Muscle of leg (tissue), 11 donors: ENCODE results near the gene CEP97. TPM values are rescaled to one million over a fixed set of nuclear protein-coding genes. Genes with fewer than 3 reads are reported as not detected.
"Not testable (repeated sequence)": the region's sequence is repeated elsewhere in the genome, so short reads cannot be mapped to it uniquely, and the experiment has no call there.

Source experiments
- DNase-seq: peaks from one replicate; pipeline ENCODE4 v3.0.0; 2013
- H3K27ac ChIP-seq: one replicate; pipeline ENCODE4 v1.5.1; 2013; ENCODE audit warnings: mild to moderate bottlenecking, low read length, control low read depth
- H3K27me3 ChIP-seq: one replicate; pipeline ENCODE4 v1.6.1; 2013; ENCODE audit warnings: low read length; ENCODE audit not compliant: control insufficient read depth, insufficient read depth
- H3K36me3 ChIP-seq: one replicate; pipeline ENCODE4 v1.6.1; 2013; ENCODE audit warnings: low read length; ENCODE audit not compliant: control insufficient read depth, insufficient read depth
- H3K4me1 ChIP-seq: one replicate; pipeline ENCODE4 v1.6.1; 2013; ENCODE audit warnings: low read length; ENCODE audit not compliant: control insufficient read depth, insufficient read depth
- H3K4me3 ChIP-seq: one replicate; pipeline ENCODE4 v1.5.1; 2013; ENCODE audit warnings: low read length, control low read depth
- H3K9me3 ChIP-seq: replicated peaks from 2 replicates; pipeline ENCODE4 v1.6.1; 2013; ENCODE audit warnings: low read depth, low read length; ENCODE audit not compliant: control insufficient read depth
- WGBS: methylation state at CpG from one replicate; pipeline ENCODE4 v1.1.5; 2013; ENCODE audit warnings: missing lambda C conversion rate; ENCODE audit not compliant: insufficient coverage; 5-methylcytosine and 5-hydroxymethylcytosine counted together
- polyA plus RNA-seq, 8 donors: library from polyadenylated mRNA; unstranded; fragments of 120-200 nt; gene quantifications; one replicate each; pipeline versions ENCODE4 v1.2.1 to v1.2.3, GENCODE V29; 2013; ENCODE audit warnings: inconsistent platforms in 1 of 8, low replicate concordance in 1 of 8; ENCODE audit not compliant: insufficient read length in 8 of 8, insufficient read depth in 1 of 8
- total RNA-seq: library from RNA; stranded (reverse); fragments of 120-200 nt; gene quantifications from one replicate; pipeline ENCODE4 v1.2.4, GENCODE V29; 2013

Gene CEP97
- total and polyA plus RNA-seq, 9 donors: 6.9 to 17.8 (median 10.9) TPM

DNA sequence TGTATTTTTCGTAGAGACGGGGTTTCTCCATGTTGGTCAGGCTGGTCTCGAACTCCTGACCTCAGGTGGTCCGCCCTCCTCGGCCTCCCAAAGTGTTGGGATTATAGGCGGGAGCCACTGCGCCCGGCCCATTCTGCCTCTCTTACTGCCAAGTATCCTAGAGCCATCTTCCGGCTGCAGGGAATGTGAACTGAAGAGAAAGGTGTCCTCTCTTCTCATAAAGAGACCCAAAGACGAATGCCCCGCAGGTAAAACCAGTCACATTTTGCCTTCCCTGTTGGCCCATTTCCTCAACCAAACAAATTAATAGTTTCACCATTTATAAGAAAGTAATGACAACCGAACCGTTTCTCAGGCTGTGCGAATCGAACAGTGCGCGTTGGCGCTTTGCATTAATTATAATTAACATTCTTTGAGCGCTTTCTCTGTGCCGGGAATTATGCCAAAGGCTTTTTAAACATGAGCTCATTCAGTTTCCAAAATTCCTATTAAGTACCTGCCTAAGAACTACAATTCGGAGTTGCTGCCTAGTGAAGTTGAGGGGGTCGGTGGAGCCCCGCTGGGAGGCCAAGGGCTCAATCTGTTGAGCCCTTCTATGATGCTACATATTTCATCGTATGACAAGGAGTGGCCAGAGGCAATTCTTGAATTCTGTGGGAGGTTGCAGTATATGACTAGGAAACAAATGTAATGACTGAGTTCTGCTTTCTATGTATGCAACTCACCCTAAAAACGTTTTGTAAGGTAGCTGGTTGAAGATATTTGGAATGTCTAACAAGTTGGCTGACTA lies 37.1 kb upstream of the CEP97 start:
- Histone ChIP-seq H3K27ac (peak overlapping the region; percentile 95), H3K4me1 (peaks cover 19% of the 10 kb centered on the region), H3K4me3 (peak overlapping the region; percentile 65), H3K36me3 (peaks cover 17% of the 10 kb centered on the region), H3K9me3 (no peaks in the 10 kb centered on the region), H3K27me3 (no peaks in the 10 kb centered on the region)
- peak; percentile 49 for DNase-seq
- WGBS: 59% methylated on average over 8 of the region's 25 CpGs

GRCh38 chr3:101689286-101689685 lies 35.1 kb upstream of the CEP97 start:
- no peak for DNase-seq
- H3K4me1 ChIP-seq: peaks cover 12% of the 10 kb centered on the region
- H3K9me3 ChIP-seq: no peaks in the 10 kb centered on the region
- no peak overlapping the region for H3K4me3 ChIP-seq
- no peak overlapping the region for H3K27ac ChIP-seq
- no CpG with 5 or more reads among the region's 2 CpGs for WGBS
- H3K27me3 ChIP-seq: no peaks in the 10 kb centered on the region
- peaks cover 7% of the 10 kb centered on the region for H3K36me3 ChIP-seq

GRCh38 chr3:101690972-101691371 lies 33.4 kb upstream of the CEP97 start:
- H3K4me1 ChIP-seq: peaks cover 10% of the 10 kb centered on the region
- no peaks in the 10 kb centered on the region for H3K27me3 ChIP-seq
- DNase-seq: no peak
- no peaks in the 10 kb centered on the region for H3K36me3 ChIP-seq
- H3K27ac ChIP-seq: no peak overlapping the region
- H3K9me3 ChIP-seq: no peaks in the 10 kb centered on the region
- no peak overlapping the region for H3K4me3 ChIP-seq

GRCh38 chr3:101691685-101692671 lies 32.4 kb upstream of the CEP97 start:
- not testable (repeated sequence) for H3K9me3 ChIP-seq, DNase-seq, H3K27me3 ChIP-seq, H3K27ac ChIP-seq, H3K36me3 ChIP-seq, H3K4me3 ChIP-seq
- peaks cover 10% of the 10 kb centered on the region for H3K4me1 ChIP-seq
- 69% methylated on average over 5 of the region's 15 CpGs for WGBS

GRCh38 chr3:101693540-101693939 lies 30.9 kb upstream of the CEP97 start:
- WGBS: 71% methylated on average over 3 of the region's 13 CpGs
- not testable (repeated sequence) for H3K36me3 ChIP-seq, H3K4me3 ChIP-seq, H3K4me1 ChIP-seq, H3K9me3 ChIP-seq, H3K27ac ChIP-seq, H3K27me3 ChIP-seq
- DNase-seq: peak; percentile 32

- peak; percentile 25 for DNase-seq
- H3K27ac ChIP-seq: peak overlapping the region; percentile 55
- not testable (repeated sequence) for H3K27me3 ChIP-seq, H3K4me1 ChIP-seq, H3K9me3 ChIP-seq, H3K36me3 ChIP-seq, H3K4me3 ChIP-seq
- WGBS: no CpG with 5 or more reads among the region's 4 CpGs
Observed at GRCh38 chr3:101694836-101695235, 29.6 kb upstream of the CEP97 start.

DNA sequence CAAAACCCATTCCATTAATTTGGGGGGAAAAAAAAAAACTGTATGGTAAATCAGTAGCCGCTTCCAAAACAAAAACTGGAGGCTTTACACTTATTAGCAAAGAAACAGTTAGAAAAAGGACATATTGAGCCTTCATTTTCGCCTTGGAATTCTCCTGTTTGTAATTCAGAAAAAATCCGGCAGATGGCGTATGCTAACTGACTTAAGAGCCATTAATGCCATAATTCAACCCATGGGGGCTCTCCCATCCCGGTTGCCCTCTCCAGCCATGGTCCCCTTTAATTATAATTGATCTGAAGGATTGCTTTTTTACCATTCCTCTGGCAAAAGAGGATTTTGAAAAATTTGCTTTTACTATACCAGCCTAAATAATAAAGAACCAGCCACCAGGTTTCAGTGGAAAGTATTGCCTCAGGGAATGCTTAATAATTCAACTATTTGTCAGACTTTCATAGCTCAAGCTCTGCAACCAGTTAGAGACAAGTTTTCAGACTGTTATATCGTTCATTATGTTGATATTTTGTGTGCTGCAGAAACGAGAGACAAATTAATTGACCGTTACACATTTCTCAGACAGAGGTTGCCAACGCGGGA lies 28.5 kb upstream of the CEP97 start:
- Histone ChIP-seq H3K27ac (no peak overlapping the region), H3K4me1 (peaks cover 4% of the 10 kb centered on the region), H3K9me3 (no peaks in the 10 kb centered on the region), H3K36me3 (no peaks in the 10 kb centered on the region), H3K27me3 (no peaks in the 10 kb centered on the region), H3K4me3 (no peak overlapping the region)
- DNase-seq: peak; percentile 76
- no CpG with 5 or more reads among the region's 10 CpGs for WGBS

GRCh38 chr3:101701696-101702634 lies 22.4 kb upstream of the CEP97 start:
- Histone ChIP-seq H3K27ac (no peak overlapping the region), H3K4me1 (no peaks in the 10 kb centered on the region), H3K4me3 (no peak overlapping the region), H3K9me3 (no peaks in the 10 kb centered on the region), H3K36me3 (no peaks in the 10 kb centered on the region), H3K27me3 (no peaks in the 10 kb centered on the region)
- no peak for DNase-seq
- 90% methylated on average over 4 of the region's 7 CpGs for WGBS

- Histone ChIP-seq H3K27me3 (no peaks in the 10 kb centered on the region), H3K4me3 (no peak overlapping the region), H3K36me3 (no peaks in the 10 kb centered on the region), H3K4me1 (no peaks in the 10 kb centered on the region), H3K27ac (no peak overlapping the region), H3K9me3 (no peaks in the 10 kb centered on the region)
- no CpG with 5 or more reads among the region's 1 CpG for WGBS
- no peak for DNase-seq
Observed at GRCh38 chr3:101702726-101703125, 21.7 kb upstream of the CEP97 start.
